ENCODE measurements around the gene ZNF592.

GRCh38 chr15:84703808-84704207 lies 44.6 kb upstream of the ZNF592 start:
- TF ChIP-seq CTCF (IDR thresholded peaks at IDR 0.05) (no peak), POLR2A (IDR thresholded peaks at IDR 0.05) (no peak)
